ENCODE results near the gene CHMP6.
"Not testable (repeated sequence)": the region's sequence is repeated elsewhere in the genome, so short reads cannot be mapped to it uniquely, and the experiment has no call there.

CHMP6 gene

DNA sequence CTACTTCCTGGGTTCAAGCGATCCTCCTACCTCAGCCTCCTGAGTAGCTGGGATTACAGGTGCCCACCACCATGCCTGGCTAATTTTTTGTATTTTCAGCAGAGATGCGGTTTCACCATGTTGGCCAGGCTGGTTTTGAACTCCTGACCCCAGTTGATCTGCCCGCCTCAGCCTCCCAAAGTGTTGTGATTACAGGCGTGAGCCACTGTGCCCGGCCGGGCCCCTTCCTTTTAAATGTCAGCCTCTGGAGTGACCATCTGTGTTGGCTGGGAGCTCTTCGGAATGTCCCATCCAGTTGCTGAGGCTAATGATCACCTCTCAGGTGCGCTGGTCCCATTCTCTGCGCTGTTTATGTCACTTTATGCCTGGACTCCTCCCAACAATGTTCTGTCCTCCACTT, 38.7 kb downstream of the CHMP6 start:
- DNase-seq (ENCODE audit: low spot score), result not testable (repeated sequence)

DNA sequence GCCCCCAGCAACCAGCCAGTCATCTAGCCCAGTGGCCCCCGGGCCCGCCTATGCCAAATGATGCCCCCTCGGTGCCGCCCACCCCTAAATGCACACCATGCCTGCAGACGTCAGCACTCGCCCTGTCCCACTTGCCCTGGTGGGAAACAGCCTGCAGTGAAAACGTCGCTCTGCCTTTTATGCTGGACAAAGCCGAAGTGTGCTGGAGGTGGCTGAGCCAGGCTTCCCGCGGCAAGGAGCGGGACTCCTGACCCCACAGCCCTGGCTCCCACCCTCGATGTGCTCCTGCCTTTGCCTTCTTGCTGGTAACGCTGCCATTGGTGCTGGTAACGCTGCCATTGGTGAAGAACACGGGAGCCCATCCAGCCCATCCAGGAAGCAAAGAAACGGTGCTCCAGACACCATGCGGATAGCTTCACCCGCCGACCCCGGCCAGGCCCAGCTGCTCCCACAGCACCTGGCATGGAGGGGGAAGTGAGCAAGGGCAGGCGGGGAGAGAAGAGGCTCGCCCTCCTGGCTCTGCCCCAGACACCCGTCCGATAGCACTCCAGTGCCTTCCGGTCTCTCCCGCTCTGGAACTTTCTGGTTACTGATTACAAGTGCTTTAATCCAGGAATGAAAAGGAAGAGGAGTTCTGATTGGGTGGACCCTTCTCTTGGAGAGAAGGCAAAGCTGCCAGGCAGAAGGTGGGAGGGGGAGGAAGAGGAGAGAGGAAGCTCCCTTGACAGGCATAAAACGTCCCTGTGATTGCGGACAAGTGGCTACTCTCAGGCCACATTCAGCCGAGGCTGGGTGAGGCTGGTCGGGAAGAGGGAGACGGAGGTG, 39.3 kb downstream of the CHMP6 start:
- DNase-seq (ENCODE audit: low spot score), result no peak

DNA sequence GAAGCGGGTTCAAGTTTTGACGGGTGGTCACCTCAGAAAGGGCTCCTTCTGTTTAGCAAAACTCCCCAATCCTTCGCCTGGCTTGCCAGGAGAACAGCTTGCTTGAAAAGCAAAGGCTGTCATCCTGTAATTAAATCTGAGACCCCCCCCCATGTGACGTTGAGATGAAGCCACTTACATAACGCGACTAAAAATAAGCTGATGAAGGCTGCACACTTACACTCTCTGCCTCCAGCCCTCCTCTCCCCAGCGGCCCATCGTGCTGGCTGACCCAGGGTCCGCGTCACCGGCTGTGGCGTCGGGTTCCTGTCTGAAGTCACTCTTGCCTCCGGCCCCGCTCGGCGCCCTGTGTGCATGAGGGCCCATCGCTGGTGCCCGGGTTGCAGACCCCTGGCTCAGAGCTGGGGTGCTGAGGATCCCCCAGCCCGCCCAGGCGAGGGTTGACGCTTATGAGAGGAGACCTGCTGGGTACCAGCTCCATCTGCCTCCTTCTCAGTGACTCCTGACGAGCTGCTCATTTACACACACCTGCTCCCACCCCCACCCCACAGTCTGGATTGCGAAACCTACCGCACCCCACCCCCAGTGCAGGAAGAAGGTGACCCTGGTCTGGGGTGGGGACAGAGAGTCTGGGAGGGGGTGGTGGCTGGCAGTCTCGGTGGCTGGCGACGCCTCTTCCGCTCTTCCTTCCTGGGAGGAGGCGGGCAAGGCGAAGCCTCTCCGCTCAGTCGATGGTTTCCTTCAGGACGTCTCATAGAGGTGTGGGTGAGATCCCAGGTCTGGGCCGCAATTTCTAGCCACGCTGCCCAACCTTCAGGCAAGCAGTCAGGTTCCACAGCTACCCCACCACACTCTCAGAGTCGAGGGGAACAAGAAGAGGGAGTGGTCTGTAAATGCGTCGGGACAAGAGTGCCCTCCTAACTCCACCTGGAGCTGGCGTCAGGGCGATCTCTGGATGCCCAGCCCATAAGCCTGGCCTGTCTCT, 40.2 kb downstream of the CHMP6 start:
- DNase-seq (ENCODE audit: low spot score), result no peak

DNA sequence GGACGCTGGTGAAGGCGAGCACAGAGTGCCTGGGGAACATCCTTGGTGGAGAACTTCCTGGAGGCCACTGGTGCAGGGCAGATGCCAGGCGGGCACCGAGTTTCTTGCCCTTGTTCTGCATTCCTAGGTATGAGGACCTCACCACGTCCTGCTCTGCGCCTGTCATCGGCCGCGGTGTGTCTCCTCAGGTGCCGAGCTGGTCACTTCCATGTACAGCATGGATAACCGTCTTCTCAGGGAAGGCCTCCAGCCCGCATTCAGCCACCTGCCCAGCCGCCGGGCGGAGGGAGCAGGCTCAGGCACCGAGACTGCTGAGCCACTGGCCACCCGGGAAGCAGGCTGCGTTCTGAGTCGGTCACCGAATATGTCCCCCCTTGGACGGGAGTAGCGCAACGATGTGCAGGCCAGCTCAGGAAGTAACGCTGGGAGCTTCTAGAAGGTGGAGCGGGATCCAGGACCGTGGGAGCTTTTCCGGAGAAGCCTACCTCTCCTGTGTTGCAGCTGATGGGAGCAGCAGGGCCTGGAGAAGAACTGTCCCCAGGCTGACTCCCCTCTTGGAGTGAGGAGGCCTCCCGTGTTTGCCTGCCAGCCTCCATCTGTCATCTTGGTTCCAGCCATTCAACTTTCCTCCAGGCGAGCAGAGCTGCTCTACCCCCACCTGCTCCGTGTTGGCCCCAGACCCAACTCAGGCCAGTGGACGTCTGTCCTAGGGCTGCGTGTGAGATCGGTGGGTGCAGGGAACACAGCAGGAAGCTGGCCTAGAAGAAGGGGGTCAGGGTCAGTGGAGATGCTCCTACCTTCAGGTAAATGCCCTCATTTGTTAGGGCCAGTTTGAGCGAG, 41.2 kb downstream of the CHMP6 start:
- DNase-seq (ENCODE audit: low spot score), result no peak

DNA sequence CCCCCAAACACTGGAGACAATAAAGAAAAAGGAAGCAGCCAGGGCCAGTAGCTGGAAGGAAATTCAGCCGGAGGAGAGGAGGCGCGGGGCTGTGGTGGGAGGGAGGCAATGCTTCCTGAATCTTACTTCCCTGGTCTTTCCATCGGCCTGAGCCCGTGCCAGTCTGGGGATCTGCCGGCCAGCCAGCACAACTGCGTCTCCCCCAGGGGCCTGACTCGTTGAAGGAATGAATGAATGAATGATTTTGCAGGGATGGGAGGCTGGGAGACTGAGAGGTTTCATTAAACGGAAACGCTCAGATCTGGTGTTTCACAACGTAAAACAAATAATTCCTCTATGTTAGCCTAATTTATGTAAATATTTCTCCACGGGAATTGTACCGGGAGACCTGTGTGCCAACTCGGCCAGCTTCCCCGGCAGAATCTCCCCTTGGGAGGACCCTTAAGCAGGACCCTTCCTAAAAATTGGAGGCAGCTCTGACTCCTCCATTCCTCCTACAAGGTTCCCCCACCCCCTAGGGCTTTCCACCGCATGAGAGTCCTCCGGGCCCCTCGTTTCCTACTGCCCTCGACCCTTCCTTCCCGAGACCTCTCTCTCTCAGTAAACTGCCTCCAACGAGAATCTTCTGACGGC, 42.0 kb downstream of the CHMP6 start:
- no peak for DNase-seq (ENCODE audit: low spot score)

DNA sequence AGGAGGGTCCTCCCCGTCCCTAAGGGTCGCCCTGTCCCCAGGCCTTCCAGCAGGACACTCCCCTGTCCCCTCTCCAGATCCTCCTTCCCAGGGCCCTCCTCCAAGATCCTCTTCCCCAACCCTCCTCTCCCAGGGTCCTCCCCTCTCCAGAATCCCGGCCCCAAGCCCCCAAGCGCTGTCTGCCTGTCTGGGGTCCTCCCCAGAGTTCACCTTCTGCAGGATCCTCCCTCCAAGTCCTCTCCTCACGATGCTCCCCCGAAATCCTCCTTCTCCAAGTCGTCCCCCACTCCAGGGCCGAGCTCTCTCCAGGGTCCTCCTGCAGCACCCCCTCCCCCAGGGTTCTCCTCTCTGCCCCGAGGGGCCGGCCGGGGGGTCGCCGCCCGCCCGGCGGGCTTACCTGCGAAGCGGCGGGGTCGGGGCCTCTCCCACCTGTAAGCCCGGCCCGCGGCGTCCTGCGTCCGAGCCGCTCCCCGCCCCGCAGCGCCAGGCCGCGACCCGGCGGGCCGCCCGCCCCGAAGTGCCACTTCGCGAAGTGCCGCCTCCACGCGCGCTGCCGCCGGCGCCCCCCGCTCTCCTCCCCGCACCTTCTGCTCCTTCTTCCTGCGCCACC, 42.6 kb downstream of the CHMP6 start:
- DNase-seq (ENCODE audit: low spot score), result no peak

DNA sequence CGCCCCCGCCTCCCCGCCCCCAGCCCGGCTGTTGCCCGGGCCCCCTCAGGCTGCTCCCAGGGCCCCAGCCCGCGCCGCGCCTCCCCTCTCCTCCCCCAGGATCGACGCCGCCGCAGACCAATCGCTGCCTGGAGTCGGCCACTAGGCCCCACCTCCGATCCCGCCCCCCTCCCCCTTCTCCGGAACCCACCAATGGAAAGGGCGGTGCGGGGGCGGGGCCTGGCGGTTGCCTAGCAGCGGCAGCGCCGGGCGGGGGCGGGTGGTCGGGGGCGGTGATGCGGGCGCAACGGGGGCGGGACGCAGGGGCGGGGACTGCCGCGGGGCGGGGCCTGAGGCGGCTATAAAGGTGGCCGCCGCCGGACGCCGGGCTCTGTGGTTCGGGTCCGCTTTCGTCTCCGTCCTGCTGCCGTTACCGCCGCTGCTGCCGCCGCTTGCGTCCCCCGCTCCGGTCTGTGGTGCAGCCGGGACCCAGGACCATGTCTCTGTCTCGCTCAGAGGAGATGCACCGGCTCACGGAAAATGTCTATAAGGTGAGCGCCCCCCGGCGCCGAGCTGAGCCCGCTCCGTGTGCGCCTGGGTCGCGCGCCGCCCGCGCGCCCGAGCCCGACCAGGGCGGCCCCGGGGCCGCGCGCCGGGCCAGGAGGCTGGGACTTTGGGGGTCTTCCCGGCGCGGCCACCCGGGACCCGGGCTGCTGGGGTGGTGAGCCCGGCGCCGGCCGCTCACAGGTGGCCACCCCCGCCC, 43.3 kb downstream of the CHMP6 start, which contains the start of gene BAIAP2:
BAIAP2 (plus strand) TSS at position 373 of the 742 bp plus-strand sequence; CDS start at position 477, 104 bp downstream.
- DNase-seq (ENCODE audit: low spot score), result peak; percentile 100

DNA sequence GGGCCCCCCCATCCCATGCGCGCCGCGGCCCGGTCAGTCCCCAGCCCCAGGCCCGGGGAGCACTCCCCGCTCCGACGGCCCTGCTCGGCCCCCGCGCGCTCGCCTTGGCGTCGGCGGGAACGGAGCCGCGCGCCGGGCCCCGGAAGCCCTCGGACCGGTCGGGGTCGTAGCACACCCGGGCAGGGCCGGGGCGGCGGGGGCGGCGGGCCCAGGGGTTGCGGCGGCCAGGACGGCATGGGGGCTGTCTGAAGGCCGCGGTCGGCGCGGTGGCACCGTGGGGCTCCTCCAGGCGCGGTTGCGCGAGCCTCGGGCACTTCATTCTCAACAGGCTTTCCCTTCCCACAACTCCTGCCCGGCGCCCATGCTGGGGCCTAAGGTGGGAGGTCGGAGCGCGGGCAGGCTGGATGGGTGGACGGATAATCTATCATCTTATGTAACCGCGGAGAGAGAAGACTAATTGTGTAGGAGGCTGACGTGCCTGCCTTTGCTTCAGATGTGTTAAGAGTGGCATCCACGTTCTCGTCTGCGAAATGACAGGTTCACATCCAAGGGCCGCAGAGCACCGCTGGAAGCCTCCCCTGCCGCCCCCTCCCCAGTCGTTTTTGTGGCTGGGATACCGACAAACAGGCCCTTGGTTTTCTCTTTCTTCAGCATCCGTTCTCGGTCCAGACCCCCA, 44.0 kb downstream of the CHMP6 start:
- DNase-seq (ENCODE audit: low spot score), result no peak

DNA sequence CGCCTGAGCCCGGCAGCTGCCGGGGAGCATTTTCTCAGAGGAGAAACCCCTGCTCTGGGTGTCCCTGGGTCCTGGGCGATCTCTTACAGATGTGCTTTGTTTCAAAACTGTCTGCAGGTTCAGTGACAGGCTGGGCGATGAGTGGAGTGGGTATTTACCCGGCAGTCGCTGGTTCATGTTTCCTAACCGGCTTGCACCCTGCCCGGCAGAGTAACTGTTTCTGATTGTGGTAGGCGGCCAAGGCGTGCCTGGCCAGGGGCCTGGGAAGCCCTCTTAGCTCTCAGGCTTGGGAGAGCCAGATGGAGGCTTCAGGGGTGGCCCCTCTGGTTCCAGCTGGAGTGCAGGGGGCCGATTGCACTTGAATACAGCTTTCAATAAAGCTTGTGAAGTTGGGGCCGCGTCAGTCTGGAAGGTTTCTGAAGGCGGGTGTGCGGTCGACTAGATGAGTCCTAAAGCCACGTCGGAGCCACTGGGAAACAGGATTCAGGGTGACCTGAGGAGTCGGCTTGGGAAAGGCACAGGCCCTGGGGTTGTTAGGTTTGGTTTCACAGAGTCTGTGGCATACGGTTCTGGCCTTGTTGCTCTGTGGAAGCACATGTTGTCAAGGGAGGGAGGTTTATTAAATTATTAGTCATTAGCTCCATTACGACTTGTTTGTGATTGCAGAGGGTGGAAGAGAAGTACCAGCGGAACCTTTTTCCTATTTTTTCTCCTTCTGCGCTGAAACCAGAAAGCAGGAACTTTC, 44.7 kb downstream of the CHMP6 start:
- no peak for DNase-seq (ENCODE audit: low spot score)

DNA sequence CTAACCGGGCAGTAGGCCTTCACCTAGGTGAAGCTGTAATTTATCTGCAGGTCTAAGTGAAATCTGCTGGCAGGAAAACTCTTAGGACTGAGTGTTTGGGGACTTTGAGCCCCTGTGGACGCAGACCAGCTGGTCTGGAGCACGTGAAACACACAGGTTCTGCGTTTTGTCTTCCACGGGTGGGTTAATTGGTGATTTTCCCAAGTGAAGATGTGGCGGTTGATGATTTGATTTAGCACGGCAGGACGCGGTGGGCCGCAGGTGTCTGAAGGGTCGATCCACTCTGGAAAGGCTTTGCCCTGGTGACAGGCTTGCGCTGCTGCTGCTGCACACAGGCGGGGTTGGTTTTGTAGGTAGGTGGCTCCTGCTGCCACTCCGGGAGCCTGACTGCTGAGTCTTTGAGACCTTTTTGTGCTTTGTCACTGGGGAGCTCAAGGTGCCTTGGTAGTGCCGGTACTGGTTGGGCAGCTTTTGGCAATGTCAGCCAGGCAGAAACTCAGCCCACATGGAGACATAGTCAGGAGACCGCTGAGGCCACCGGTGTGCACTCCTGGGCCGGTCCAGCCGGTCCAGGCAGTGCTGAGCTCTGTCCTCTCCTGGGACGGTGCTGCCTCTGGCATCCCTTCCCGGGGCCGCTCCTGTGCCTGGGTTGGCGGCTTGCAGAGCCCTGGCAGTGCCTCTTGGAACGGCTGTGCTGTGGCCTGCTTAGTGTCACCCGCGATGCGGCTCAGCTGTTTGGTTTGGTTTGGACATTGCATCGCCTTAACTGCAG, 45.6 kb downstream of the CHMP6 start:
- DNase-seq (ENCODE audit: low spot score), result no peak

DNA sequence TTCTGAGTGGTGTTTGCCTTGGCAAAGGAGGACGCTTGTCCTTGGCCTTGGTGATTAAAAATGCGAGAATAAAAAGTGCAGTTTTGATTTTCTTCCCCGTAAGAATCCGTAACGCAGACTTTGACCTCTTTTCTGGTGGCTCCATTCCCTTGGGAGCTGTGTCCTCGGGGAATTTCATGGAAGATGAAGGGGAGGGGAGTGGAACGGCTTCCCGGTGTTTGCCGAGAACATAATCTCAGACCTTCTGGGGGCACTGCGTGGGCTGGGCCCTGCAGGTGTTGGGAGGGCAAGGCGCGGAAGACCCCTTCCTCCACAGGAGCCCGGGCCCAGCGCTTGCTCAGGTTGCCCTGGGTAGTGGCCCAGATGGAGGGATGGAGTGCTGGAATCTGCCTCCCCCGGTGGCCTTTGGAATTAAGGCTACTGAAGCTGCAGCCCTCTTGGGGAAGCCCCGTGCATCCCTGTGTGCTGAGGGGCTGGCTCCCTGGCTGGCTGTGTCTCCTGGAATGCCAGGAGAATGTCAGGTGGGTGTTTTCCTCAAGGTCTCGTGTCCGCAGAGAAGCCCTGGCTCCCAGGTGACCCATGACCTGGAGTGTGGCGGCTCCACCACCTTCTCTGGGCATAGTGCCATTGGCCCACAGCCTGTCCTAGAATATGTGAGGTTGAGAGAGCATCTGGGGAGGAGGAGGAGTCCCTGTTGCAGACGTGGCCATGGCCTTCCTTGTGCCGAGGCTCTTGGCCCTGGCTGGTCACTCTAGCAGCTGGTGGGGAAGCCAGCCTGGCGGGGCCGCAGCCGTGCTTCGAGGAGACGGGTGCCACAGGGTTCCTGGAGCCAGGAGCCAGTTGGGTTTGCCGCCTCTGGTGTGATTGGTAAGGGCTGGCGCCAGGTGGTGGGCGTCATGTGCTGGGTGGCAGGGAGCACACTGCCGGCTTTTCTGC, 46.4 kb downstream of the CHMP6 start:
- DNase-seq (ENCODE audit: low spot score), result no peak

DNA sequence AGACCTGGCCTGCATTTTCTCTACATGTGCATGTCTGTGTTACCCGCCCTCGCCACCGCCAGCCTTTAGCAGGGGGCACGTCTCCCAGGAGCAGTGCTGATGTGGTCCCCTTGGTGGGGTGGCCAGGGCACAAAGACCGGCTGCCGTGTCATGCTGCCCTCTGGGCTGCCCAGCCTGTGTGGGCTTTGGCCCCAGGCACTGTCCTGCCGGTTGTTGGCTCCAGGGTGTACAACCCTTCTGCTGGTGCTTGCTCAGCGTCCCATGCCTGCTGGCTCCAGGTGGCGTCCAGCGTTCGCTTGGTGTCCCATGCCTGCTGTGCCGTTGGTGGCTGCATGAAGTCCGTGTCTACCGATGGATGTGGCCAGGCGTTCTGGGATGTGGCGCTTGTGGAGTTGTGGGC, 47.5 kb downstream of the CHMP6 start:
- no peak for DNase-seq (ENCODE audit: low spot score)

DNA sequence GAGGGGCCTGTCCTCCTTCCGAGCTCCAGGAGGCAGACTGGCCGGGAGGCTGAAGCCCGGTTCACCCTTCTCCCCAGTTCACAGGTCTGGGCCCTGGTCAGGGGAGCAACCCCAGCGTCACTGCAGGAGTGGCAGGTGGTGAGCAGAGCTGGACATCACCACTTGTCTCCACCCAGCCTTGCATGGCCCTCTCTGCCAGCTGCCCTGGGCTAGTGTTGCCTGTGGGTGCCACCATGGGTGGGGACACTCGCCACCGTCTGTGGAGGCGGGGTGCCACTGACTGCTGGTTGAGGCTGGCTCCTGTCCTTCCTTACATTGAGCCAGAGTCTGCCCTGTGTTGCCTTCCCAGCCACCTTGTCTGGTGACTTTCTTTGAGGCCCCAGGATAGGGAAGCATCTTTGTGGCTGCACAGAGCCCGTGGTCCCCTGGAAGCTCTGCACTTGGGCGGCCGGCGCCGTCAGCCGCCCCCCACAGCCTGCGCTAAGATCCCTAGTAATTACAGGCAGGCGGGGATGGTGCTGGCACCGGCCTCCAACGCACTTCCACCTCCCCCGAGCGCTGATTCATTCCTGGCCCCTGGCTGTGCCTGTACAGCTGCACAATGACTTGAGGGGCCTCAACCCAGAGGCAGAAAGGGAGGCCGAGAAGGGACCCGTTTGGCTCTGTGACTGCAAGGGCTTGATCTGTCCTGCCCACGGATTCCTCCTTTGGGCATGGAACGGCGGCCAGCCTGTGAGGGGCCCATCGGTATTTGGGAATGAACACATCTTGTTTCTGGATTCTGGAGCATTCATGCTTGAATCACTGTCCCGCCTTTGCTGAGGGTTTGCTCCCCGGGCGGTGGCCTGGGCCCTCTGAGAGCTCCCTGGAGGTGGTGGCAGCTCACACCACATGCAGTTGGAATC, 48.5 kb downstream of the CHMP6 start:
- peak; percentile 74 for DNase-seq (ENCODE audit: low spot score)

DNA sequence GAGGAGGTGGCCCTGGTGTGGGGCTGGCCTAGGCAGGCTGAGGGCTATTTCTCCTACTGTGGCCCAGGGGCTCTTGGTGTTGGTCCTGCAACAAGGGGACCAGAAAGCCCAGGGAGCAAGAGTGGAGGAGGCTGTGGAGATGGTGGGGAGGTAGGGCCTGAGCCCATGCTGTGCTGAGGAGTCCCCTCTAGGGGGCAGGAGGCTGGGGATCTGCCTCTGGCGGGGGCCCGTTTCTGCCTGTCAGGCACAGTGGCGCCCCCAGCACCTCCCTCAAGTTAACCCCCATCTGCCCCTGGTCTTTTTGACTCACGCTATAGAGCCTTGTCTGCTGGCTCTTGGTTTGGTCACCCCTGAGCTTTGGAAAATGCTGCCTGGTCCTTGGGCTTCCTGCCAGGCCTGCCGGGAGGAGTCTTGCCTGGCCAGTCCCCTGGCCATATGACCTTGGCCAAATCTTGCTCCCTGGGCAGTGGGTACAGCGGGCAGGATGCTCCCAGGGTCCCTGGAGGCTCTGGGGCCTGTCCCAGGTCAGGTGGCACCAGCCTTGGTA, 49.2 kb downstream of the CHMP6 start:
- DNase-seq (ENCODE audit: low spot score), result peak; percentile 62

DNA sequence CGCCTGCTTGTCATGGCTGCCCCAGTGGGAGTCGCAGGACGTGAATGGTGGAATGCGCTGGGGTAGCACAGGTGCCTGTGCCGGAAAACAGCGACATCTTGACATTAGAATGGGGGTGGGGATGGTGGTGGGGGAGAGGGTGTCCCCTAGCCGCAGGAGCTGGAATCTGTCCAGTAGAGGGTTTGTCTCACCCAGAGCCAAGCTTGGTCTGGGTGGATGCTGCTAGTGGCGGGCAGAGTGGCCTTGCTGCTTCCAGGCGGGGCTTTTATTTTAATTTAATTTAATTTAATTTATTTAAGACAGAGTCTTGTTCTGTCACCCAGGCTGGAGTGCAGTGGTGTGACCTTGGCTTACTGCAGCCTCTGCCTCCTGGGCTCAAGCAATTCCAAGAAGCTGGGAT, 51.0 kb downstream of the CHMP6 start:
- DNase-seq (ENCODE audit: low spot score), result no peak

DNA sequence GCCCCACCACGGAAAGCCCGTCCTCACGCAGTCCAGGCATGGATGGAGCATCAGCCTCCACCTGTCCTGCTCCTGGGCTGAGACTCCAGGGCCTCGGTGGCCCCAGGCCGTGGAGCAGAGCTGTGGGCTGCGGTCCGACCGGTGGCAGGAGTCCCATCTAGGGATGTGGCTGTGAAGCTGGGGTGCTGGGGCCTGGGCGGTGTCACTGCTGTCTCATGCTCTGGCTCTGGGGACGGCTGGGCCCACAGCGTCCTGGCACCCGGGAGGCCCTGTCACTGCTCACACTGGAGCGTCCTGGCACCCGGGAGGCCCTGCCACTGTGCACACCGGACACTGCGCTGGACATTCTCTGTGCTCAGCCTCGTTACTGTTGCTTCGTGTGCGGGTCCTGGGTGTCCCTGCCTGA, 51.7 kb downstream of the CHMP6 start:
- DNase-seq (ENCODE audit: low spot score), result no peak
